ENCODE measurements around the gene ALDH16A1. TPM values are rescaled to one million over a fixed set of nuclear protein-coding genes. Genes with fewer than 3 reads are reported as not detected.

Gene ALDH16A1
- total RNA-seq, 4 donors from 2014 or later, result 33.9 to 70.5 (median 63.5) TPM

DNA sequence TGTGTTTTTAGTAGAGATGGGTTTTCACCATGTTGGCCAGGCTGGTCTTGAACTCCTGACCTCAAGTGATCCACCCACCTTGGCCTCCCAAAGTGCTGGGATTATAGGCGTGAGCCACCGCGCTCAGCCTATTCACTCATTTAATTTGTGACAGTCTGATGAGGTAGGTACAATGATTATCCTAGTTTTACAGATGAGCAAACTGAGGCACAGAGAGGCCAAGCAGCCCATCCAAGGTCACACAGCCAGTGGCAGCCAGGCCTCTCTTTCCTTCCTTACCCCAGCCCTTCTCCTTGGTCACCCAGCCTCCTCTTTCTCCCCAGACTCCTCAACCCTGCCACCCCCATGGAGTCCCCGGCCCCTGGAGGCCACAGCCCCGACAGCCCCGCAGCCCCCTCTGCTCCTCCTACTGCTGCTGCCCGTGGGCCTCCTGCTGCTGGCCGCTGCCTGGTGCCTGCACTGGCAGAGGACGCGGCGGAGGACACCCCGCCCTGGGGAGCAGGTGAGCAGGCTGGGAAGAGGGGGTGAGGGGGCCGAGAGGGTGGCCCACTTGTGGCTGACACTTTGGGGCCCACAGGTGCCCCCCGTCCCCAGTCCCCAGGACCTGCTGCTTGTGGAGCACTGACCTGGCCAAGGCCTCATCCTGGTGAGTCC lies 27.1 kb downstream of the ALDH16A1 start:
- 91% methylated on average over 14 of the region's 14 CpGs for WGBS, 2 donors
- TF ChIP-seq EP300 (IDR thresholded peaks at IDR 0.05), result no peak
- TF ChIP-seq POLR2A (IDR thresholded peaks at IDR 0.05), result no peak
- TF ChIP-seq, protein P1, sequence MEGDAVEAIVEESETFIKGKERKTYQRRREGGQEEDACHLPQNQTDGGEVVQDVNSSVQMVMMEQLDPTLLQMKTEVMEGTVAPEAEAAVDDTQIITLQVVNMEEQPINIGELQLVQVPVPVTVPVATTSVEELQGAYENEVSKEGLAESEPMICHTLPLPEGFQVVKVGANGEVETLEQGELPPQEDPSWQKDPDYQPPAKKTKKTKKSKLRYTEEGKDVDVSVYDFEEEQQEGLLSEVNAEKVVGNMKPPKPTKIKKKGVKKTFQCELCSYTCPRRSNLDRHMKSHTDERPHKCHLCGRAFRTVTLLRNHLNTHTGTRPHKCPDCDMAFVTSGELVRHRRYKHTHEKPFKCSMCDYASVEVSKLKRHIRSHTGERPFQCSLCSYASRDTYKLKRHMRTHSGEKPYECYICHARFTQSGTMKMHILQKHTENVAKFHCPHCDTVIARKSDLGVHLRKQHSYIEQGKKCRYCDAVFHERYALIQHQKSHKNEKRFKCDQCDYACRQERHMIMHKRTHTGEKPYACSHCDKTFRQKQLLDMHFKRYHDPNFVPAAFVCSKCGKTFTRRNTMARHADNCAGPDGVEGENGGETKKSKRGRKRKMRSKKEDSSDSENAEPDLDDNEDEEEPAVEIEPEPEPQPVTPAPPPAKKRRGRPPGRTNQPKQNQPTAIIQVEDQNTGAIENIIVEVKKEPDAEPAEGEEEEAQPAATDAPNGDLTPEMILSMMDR (IDR thresholded peaks at IDR 0.05), result no peak
- no peak for DNase-seq (ENCODE audit: low spot score in 2 of 2)
- Histone ChIP-seq H3K9me3 (no peaks in the 10 kb centered on the region), H3K36me3 (peaks cover 0 to 48% (median 4%) of the 10 kb centered on the region in 3 donors), H3K4me1 (peaks cover 0 to 17% (median 2%) of the 10 kb centered on the region in 4 donors), H3K4me3 (no peak overlapping the region), H3K27me3 (no peaks in the 10 kb centered on the region), H3K27ac (no peak overlapping the region)

DNA sequence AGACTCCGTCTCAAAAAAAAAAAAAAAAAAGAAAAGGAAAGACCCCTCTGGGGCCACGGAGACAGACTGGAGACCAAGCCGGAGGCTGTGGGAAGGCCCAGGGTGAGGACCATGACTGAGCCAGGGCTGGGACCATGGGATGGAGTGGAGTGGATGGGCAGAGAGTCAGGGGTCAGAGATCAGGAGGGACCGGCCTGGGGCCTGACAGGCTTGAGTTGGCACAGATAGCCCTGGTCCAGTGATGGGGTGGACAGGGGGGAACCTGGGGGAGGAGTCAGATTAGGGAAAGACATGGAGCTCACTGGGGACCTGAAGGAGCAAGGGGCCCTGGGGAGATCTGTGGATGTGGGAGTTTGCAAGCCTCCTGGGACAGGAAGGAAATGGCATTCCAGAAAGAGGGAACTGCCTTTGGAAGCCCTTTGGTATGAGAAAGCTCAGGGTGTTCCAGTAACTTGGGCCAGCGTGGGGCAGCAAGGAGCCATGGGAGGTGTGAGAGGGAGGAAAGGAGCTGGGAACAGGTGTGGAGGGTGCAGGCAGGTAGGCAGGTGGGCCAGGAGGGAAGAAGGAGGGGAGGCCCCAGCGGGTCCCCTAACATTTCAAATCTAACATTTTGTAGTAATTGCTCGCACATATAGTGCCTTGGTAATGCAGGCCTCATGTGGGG lies 28.1 kb downstream of the ALDH16A1 start:
- 83 to 85% methylated on average over 7 of the region's 7 CpGs for WGBS, 2 donors
- DNase-seq (ENCODE audit: low spot score in 2 of 2), result no peak
- Histone ChIP-seq H3K27me3 (no peaks in the 10 kb centered on the region), H3K36me3 (peaks cover 0 to 53% (median 4%) of the 10 kb centered on the region in 3 donors), H3K4me3 (no peak overlapping the region), H3K27ac (no peak overlapping the region), H3K4me1 (peaks cover 0 to 7% (median 0%) of the 10 kb centered on the region in 4 donors), H3K9me3 (no peaks in the 10 kb centered on the region)
- TF ChIP-seq POLR2A (IDR thresholded peaks at IDR 0.05), result no peak

DNA sequence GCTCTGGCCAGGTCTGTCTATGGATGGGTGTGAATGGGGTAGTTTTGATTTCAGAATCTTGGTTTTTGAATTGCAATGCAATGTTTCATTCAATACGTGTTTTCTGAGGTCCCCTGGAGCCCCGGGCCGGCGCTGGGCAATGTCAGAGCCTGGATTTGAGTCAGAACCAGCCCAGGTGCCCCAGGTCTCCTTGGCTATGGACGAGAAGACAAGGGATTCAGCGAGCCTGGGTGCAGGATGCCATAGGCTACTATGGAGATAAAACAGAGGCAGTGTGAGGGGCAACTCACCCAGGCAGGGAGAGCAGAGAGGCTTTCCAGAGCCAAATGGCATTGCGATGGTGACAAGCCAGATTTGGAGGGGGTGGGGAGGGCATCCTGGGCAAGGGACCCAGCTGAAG lies 33.2 kb downstream of the ALDH16A1 start:
- peaks cover 7 to 53% (median 15%) of the 10 kb centered on the region in 3 donors for H3K36me3 ChIP-seq

DNA sequence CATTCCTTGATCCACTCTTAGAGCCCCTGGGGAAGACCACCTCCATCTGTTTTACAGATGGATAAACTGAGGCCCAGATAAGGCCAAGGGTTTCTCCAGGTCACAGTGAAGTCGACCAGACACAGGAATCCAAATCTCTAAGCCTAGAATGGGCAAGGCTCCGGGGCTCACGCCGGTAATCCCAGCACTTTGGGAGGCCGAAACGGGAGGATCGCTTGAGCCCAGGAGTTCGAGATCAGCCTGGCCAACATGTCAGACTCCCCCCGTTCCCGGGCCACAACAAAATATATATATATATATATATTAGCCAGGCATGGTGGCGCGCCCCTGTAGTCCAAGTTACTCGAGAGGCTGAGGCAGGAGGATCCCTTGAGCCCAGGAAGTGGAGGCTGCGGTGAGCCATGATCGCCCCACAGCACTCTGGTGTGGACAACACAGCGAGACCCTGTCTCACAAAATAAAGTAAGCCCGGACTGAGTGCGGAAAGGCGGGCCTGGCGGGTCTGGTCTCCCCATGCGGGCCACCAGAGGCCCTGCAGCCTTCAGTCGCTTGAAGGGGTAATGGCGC lies 33.8 kb downstream of the ALDH16A1 start:
- no peaks in the 10 kb centered on the region for H3K27me3 ChIP-seq
- H3K4me3 ChIP-seq, result peak overlapping the region in 2 of 4 donors; percentile 33 to 97
- H3K27ac ChIP-seq, result peak overlapping the region; percentile 79 to 91 (median 80)
- H3K9me3 ChIP-seq, result no peaks in the 10 kb centered on the region
- peaks cover 7 to 55% (median 20%) of the 10 kb centered on the region in 3 donors for H3K36me3 ChIP-seq
- 66 to 67% methylated on average over 22 of the region's 23 CpGs for WGBS, 2 donors
- TF ChIP-seq, protein P1 (IDR thresholded peaks at IDR 0.05), result no peak
- TF ChIP-seq EP300 (IDR thresholded peaks at IDR 0.05) (no peak), POLR2A (IDR thresholded peaks at IDR 0.05) (no peak)
- DNase-seq (ENCODE audit: low spot score in 2 of 2), result no peak
- peaks cover 0 to 34% (median 20%) of the 10 kb centered on the region in 4 donors for H3K4me1 ChIP-seq

More for the DNA sequence above, 33.2 kb downstream of the ALDH16A1 start:
- Histone ChIP-seq H3K27ac (peak overlapping the region in 1 of 4 donors; percentile 79), H3K9me3 (no peaks in the 10 kb centered on the region), H3K4me1 (peaks cover 0 to 34% (median 20%) of the 10 kb centered on the region in 4 donors), H3K4me3 (no peak overlapping the region), H3K27me3 (no peaks in the 10 kb centered on the region)
- DNase-seq (ENCODE audit: low spot score in 2 of 2), result no peak
- TF ChIP-seq POLR2A (IDR thresholded peaks at IDR 0.05) (no peak), EP300 (IDR thresholded peaks at IDR 0.05) (no peak)
- TF ChIP-seq, protein P1 (IDR thresholded peaks at IDR 0.05), result no peak
- 91 to 94% methylated on average over 7 of the region's 7 CpGs for WGBS, 2 donors

DNA sequence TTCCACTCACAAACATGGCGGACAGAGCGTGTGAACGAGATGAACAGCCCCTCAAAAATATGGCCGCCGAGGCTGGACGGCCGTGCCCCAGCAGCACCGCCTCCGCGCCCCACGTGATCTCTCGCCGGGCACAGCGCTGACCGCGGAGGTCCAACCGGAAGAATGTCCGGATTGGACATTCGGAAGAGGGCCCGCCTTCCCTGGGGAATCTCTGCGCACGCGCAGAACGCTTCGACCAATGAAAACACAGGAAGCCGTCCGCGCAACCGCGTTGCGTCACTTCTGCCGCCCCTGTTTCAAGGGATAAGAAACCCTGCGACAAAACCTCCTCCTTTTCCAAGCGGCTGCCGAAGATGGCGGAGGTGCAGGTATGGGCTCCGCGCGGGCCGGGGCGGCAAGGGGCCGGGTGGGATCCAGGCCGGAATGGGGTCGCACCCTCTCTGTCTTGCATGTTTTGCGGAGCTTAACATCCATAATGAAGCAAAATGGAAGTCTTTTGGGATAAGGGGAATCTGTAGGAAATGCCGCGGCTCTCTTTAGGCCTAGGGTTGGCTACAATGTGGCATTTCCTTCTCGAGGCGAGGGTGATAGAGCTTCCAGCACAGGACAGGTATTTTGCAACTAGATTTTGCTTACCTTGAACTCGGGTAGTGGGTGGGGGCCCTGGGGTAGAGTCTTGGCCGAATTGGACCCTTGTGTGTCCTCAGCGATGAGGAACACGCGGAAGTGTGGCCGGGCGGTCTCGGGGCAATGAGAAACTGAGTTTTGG lies 34.4 kb downstream of the ALDH16A1 start, which contains the start of gene RPL13A:
RPL13A (plus strand) TSS at position 332 of the 769 bp plus-strand sequence; CDS start at position 354, 22 bp downstream.
- peak; percentile 99 for DNase-seq (ENCODE audit: low spot score in 2 of 2)
- Histone ChIP-seq H3K4me1 (peaks cover 0 to 34% (median 20%) of the 10 kb centered on the region in 4 donors), H3K27ac (peak within 1 kb of the TSS; percentile 82 to 93 (median 89)), H3K36me3 (peaks cover 7 to 55% (median 26%) of the 10 kb centered on the region in 3 donors), H3K27me3 (no peaks in the 10 kb centered on the region), H3K4me3 (peak within 1 kb of the TSS; percentile 79 to 98 (median 96)), H3K9me3 (no peaks in the 10 kb centered on the region)
- TF ChIP-seq, protein P1 (IDR thresholded peaks at IDR 0.05), result peak in 1 of 5 experiments; percentile 40
- TF ChIP-seq EP300 (IDR thresholded peaks at IDR 0.05), result peak; percentile 99 to 100
- TF ChIP-seq POLR2A (IDR thresholded peaks at IDR 0.05), result peak; percentile 97 to 99
- WGBS, 2 donors, result 0 to 1% methylated on average over 28 to 35 of the region's 57 CpGs
